HepG2 (cell line): ENCODE measurements around the gene XG. TPM values are rescaled to one million over a fixed set of nuclear protein-coding genes. Genes with fewer than 3 reads are reported as not detected.

Source experiments
- ATM ChIP-seq: fragments of 450-650 bp; IDR thresholded peaks from 2 replicates; pipeline ENCODE4 v1.7.1; 2017; ENCODE audit warnings: mild to moderate bottlenecking, borderline replicate concordance
- EEA1 ChIP-seq: sonication (generic); formaldehyde crosslinking; IDR thresholded peaks from 2 replicates; pipeline ENCODE4 v1.5.1; 2020; ENCODE audit warnings: mild to moderate bottlenecking, missing genetic modification reagents, borderline replicate concordance
- HDAC2 ChIP-seq: sonication (generic); formaldehyde crosslinking; IDR thresholded peaks from 2 replicates; pipeline ENCODE4 v1.4.0; 2020; ENCODE audit warnings: missing genetic modification reagents
- HOXA3 ChIP-seq: sonication (generic); formaldehyde crosslinking; IDR thresholded peaks from 2 replicates; pipeline ENCODE4 v1.5.0; 2020; ENCODE audit warnings: missing genetic modification reagents
- MEIS2 ChIP-seq: sonication (generic); formaldehyde crosslinking; IDR thresholded peaks from 2 replicates; pipeline ENCODE4 v1.9.0; 2021; ENCODE audit warnings: mild to moderate bottlenecking, missing genetic modification reagents
- MYC ChIP-seq: sonication (generic); formaldehyde crosslinking; IDR thresholded peaks from 2 replicates; pipeline ENCODE4 v1.9.0; 2021; ENCODE audit warnings: missing genetic modification reagents, borderline replicate concordance
- RORA ChIP-seq: sonication (generic); formaldehyde crosslinking; IDR thresholded peaks from 2 replicates; pipeline ENCODE4 v1.5.0; 2020; ENCODE audit warnings: mild to moderate bottlenecking, missing genetic modification reagents, moderate library complexity
- ZNF230 ChIP-seq: sonication (generic); formaldehyde crosslinking; IDR thresholded peaks from 2 replicates; pipeline ENCODE4 v1.4.0; 2020; ENCODE audit warnings: mild to moderate bottlenecking, missing genetic modification reagents
- polyA plus RNA-seq, 8 experiments: library from polyadenylated mRNA; depleted of rRNA in 3 of 8; stranded (reverse) in 7 of 8; unstranded in 1 of 8; fragments of >200 nt; fragmentation: Illumina TruSeq in 4 of 8; extraction: Trizol in 4 of 8; gene quantifications; 2 replicates each; pipeline versions ENCODE4 v1.2.1 to v1.2.3, GENCODE V29; 2011 to 2016; ENCODE audit warnings: low read depth in 4 of 8, missing spikeins in 1 of 8, mixed read lengths in 1 of 8; ENCODE audit not compliant: insufficient read depth in 1 of 8
- total RNA-seq, 5 experiments: library from RNA; depleted of rRNA; stranded (reverse); fragments of >200 nt; fragmentation: Illumina TruSeq; extraction: Trizol; gene quantifications; 2 replicates each; pipeline ENCODE4 v1.2.3, GENCODE V29; 2016; ENCODE audit warnings: low read depth in 1 of 5
- TF ChIP-seq, protein P1 (sequence below): sonication (generic); formaldehyde crosslinking; conservative IDR thresholded peaks from 2 replicates; pipeline ENCODE4 v1.4.0; 2020; ENCODE audit warnings: missing genetic modification reagents
- TF ChIP-seq, protein P2 (sequence below): sonication (generic); formaldehyde crosslinking; IDR thresholded peaks from one replicate; pipeline ENCODE4 v1.5.1; 2020; ENCODE audit warnings: mild to moderate bottlenecking, missing genetic modification reagents; ENCODE audit errors: not compliant biosample characterization
- TF ChIP-seq, protein P3 (sequence below): sonication (generic); formaldehyde crosslinking; IDR thresholded peaks from 2 replicates; pipeline ENCODE4 v1.4.0; 2020; ENCODE audit warnings: missing genetic modification reagents, borderline replicate concordance

XG gene
- total and polyA plus RNA-seq, 2 of the 13 experiments (the other 11 are each of a cell fraction or from before 2014, with no cell fraction given) = not detected

DNA sequence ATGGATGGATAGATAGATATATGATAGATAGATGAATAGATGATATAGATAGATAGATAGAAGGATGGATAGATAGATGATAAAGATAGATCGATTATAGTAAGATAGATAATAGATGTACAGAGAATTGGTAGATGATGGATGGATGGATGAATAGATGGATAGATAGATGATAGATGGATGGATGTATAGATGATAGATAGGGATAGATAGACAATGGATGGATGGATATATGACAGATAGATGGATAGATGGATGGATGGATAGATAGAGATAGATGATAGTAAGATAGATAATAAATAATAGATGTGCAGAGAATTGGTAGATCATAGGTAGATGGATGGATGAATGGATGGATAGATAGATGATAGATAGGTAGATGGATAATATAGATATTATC, 89.1 kb downstream of the XG start (continued):
- TF ChIP-seq, protein P1, sequence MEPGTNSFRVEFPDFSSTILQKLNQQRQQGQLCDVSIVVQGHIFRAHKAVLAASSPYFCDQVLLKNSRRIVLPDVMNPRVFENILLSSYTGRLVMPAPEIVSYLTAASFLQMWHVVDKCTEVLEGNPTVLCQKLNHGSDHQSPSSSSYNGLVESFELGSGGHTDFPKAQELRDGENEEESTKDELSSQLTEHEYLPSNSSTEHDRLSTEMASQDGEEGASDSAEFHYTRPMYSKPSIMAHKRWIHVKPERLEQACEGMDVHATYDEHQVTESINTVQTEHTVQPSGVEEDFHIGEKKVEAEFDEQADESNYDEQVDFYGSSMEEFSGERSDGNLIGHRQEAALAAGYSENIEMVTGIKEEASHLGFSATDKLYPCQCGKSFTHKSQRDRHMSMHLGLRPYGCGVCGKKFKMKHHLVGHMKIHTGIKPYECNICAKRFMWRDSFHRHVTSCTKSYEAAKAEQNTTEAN (CRISPR knock-in tag) = no peak
- no peak for TF ChIP-seq MYC (CRISPR knock-in tag)
- no peak for TF ChIP-seq HDAC2
- TF ChIP-seq, protein P2, sequence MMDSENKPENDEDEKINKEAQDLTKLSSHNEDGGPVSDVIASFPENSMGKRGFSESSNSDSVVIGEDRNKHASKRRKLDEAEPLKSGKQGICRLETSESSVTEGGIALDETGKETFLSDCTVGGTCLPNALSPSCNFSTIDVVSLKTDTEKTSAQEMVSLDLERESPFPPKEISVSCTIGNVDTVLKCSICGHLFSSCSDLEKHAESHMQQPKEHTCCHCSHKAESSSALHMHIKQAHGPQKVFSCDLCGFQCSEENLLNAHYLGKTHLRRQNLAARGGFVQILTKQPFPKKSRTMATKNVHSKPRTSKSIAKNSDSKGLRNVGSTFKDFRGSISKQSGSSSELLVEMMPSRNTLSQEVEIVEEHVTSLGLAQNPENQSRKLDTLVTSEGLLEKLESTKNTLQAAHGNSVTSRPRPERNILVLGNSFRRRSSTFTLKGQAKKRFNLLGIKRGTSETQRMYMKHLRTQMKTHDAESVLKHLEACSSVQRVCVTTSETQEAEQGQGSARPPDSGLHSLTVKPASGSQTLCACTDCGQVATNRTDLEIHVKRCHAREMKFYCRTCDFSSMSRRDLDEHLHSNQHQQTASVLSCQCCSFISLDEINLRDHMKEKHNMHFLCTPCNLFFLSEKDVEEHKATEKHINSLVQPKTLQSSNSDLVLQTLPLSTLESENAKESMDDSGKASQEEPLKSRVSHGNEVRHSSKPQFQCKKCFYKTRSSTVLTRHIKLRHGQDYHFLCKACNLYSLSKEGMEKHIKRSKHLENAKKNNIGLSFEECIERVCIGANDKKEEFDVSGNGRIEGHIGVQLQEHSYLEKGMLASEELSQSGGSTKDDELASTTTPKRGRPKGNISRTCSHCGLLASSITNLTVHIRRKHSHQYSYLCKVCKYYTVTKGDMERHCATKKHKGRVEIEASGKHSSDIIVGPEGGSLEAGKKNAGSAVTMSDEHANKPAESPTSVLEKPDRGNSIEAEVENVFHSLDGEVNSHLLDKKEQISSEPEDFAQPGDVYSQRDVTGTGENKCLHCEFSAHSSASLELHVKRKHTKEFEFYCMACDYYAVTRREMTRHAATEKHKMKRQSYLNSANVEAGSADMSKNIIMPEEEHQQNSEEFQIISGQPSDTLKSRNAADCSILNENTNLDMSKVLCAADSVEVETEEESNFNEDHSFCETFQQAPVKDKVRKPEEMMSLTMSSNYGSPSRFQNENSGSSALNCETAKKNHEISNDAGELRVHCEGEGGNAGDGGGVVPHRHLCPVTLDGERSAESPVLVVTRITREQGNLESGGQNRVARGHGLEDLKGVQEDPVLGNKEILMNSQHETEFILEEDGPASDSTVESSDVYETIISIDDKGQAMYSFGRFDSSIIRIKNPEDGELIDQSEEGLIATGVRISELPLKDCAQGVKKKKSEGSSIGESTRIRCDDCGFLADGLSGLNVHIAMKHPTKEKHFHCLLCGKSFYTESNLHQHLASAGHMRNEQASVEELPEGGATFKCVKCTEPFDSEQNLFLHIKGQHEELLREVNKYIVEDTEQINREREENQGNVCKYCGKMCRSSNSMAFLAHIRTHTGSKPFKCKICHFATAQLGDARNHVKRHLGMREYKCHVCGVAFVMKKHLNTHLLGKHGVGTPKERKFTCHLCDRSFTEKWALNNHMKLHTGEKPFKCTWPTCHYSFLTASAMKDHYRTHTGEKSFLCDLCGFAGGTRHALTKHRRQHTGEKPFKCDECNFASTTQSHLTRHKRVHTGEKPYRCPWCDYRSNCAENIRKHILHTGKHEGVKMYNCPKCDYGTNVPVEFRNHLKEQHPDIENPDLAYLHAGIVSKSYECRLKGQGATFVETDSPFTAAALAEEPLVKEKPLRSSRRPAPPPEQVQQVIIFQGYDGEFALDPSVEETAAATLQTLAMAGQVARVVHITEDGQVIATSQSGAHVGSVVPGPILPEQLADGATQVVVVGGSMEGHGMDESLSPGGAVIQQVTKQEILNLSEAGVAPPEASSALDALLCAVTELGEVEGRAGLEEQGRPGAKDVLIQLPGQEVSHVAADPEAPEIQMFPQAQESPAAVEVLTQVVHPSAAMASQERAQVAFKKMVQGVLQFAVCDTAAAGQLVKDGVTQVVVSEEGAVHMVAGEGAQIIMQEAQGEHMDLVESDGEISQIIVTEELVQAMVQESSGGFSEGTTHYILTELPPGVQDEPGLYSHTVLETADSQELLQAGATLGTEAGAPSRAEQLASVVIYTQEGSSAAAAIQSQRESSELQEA (CRISPR knock-in tag) = no peak
- TF ChIP-seq ZNF230 (CRISPR knock-in tag) = no peak
- TF ChIP-seq EEA1 (CRISPR knock-in tag) = no peak
- TF ChIP-seq ATM = no peak
- no peak for TF ChIP-seq MEIS2
- TF ChIP-seq HOXA3 = no peak
- no peak for TF ChIP-seq RORA (CRISPR knock-in tag)
- TF ChIP-seq, protein P3, sequence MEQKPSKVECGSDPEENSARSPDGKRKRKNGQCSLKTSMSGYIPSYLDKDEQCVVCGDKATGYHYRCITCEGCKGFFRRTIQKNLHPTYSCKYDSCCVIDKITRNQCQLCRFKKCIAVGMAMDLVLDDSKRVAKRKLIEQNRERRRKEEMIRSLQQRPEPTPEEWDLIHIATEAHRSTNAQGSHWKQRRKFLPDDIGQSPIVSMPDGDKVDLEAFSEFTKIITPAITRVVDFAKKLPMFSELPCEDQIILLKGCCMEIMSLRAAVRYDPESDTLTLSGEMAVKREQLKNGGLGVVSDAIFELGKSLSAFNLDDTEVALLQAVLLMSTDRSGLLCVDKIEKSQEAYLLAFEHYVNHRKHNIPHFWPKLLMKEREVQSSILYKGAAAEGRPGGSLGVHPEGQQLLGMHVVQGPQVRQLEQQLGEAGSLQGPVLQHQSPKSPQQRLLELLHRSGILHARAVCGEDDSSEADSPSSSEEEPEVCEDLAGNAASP = no peak
- TF ChIP-seq, all 625 proteins: peak for 0
